HG02870 (cell line): ENCODE data around the gene FBLN7.
"Not testable (repeated sequence)": the region's sequence is repeated elsewhere in the genome, so short reads cannot be mapped to it uniquely, and the experiment has no call there.

Source experiments
- ATAC-seq: cut with Tn5 transposase; IDR thresholded peaks from one replicate; pipeline ENCODE4 v1.9.1; 2021; ENCODE audit warnings: mild to moderate bottlenecking, moderate library complexity; ENCODE audit not compliant: unreplicated experiment

Gene FBLN7

GRCh38 chr2:112138159-112139032, at the start of gene FBLN7:
TSS of gene FBLN7 (plus strand) at chr2:112138385. CDS start at chr2:112138656, 271 bp downstream.
- no peak for ATAC-seq

GRCh38 chr2:112089375-112089774, 48.8 kb upstream of the FBLN7 start:
- ATAC-seq = no peak

GRCh38 chr2:112092286-112093041, 45.7 kb upstream of the FBLN7 start:
- no peak for ATAC-seq

GRCh38 chr2:112093216-112093615, 45.0 kb upstream of the FBLN7 start:
- no peak for ATAC-seq

- ATAC-seq = no peak
Observed at GRCh38 chr2:112095681-112096080, 42.5 kb upstream of the FBLN7 start.

- ATAC-seq = no peak
Observed at GRCh38 chr2:112096098-112096497, 42.1 kb upstream of the FBLN7 start.

- no peak for ATAC-seq
Observed at GRCh38 chr2:112108178-112108832, 29.9 kb upstream of the FBLN7 start.

GRCh38 chr2:112109278-112109677, 28.9 kb upstream of the FBLN7 start:
- ATAC-seq = no peak

- no peak for ATAC-seq
Observed at GRCh38 chr2:112110966-112111365, 27.2 kb upstream of the FBLN7 start.

GRCh38 chr2:112113354-112113753, 24.8 kb upstream of the FBLN7 start:
- ATAC-seq = not testable (repeated sequence)

GRCh38 chr2:112118148-112118547, 20.0 kb upstream of the FBLN7 start:
- no peak for ATAC-seq

- ATAC-seq = no peak
Observed at GRCh38 chr2:112121682-112122254, 16.4 kb upstream of the FBLN7 start.

GRCh38 chr2:112129060-112129459, 9.1 kb upstream of the FBLN7 start:
- no peak for ATAC-seq

GRCh38 chr2:112133344-112133743, 4.8 kb upstream of the FBLN7 start:
- ATAC-seq = no peak

GRCh38 chr2:112134120-112134519, 4.1 kb upstream of the FBLN7 start:
- ATAC-seq = no peak

GRCh38 chr2:112136096-112136495, 2.1 kb upstream of the FBLN7 start:
- no peak for ATAC-seq

- ATAC-seq = no peak
Observed at GRCh38 chr2:112137516-112138158, 548 bp upstream of the FBLN7 start.

- ATAC-seq = not testable (repeated sequence)
Observed at GRCh38 chr2:112139033-112139614, 939 bp downstream of the FBLN7 start.

GRCh38 chr2:112139661-112140204, 1.5 kb downstream of the FBLN7 start:
- ATAC-seq = not testable (repeated sequence)
